Measurements from ENCODE around the gene IL22RA1.

- TF ChIP-seq CTCF (IDR thresholded peaks at IDR 0.05) = no peak
- no peak for TF ChIP-seq POLR2AphosphoS5 (IDR thresholded peaks at IDR 0.05)
These were observed 34.2 kb upstream of the IL22RA1 start for GRCh38 chr1:24177161-24177560.
